Measurements from ENCODE around the gene TPGS1.

Gene TPGS1

DNA sequence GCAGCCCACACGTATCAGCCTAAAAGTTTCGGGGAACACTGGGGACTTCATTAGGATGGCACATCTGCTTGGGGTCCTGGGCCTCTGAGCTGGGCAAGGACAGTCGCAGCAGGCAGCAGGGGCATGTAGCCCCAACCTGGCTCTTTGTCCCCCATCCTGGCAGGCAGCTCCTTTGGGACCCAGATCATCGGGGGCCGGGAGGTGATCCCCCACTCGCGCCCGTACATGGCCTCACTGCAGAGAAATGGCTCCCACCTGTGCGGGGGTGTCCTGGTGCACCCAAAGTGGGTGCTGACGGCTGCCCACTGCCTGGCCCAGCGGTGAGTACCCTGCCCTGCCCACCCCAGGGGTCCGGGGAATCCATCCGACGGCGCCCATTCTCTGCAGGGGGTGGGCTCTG is 39.8 kb downstream of the TPGS1 start:
- H3K9ac ChIP-seq (ENCODE audit: low read length) = no peak overlapping the region
- H3K4me3 ChIP-seq (ENCODE audit: low read length) = no peak overlapping the region

DNA sequence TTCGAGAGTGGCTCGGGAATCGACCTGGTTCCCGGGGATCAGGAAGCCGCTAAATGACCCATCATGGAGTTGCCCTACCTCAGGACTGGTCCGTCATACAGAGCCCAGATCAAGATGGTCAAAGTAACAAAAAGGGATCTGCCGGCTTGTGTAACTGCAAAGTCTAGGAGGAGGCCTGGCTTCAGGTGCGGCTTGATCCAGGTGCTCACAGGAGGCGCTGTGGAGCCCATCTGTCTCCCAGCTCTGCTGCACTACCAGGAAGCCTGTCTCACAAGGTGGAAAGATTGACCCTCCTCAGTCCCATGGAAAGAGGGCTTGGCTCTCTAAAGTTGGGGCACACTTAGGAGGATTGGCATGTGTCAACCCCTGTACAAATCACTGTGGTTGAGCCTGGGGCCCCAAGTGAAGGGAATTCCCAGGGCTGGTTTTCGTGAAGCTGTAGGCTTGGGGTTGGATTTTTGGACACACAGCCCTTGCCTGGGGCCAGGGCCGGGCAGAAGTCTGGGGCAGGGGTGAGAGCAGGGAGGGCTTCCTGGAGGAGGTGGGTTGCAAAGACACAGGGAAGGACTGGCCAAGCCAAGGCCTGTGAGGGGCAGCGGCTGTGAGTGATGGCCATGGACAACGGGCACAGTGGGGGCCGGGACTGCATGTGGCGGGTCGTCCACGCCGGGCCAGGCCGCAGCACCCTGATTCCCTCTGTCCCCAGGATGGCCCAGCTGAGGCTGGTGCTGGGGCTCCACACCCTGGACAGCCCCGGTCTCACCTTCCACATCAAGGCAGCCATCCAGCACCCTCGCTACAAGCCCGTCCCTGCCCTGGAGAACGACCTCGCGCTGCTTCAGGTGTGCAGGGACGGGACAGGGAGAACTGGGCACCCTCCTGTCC is 40.8 kb downstream of the TPGS1 start:
- no peaks in the 10 kb centered on the region for H3K36me3 ChIP-seq (ENCODE audit: control insufficient read depth, insufficient read depth, low read length)
- no peak overlapping the region for H3K4me3 ChIP-seq (ENCODE audit: low read length)
- no peaks in the 10 kb centered on the region for H3K9me3 ChIP-seq (ENCODE audit: control insufficient read depth, low read length)
- no peak overlapping the region for H3K9ac ChIP-seq (ENCODE audit: low read length)
- peaks cover 12% of the 10 kb centered on the region for H3K27me3 ChIP-seq (ENCODE audit: control insufficient read depth, insufficient read depth, low read length)
- no peaks in the 10 kb centered on the region for H3K4me1 ChIP-seq (ENCODE audit: control insufficient read depth, insufficient read depth, low read length)

More for the DNA sequence above, 39.8 kb downstream of the TPGS1 start:
- H3K9me3 ChIP-seq (ENCODE audit: control insufficient read depth, low read length) = no peaks in the 10 kb centered on the region
- H3K4me1 ChIP-seq (ENCODE audit: control insufficient read depth, insufficient read depth, low read length) = no peaks in the 10 kb centered on the region
- H3K27me3 ChIP-seq (ENCODE audit: control insufficient read depth, insufficient read depth, low read length) = peaks cover 6% of the 10 kb centered on the region
- no peaks in the 10 kb centered on the region for H3K36me3 ChIP-seq (ENCODE audit: control insufficient read depth, insufficient read depth, low read length)

DNA sequence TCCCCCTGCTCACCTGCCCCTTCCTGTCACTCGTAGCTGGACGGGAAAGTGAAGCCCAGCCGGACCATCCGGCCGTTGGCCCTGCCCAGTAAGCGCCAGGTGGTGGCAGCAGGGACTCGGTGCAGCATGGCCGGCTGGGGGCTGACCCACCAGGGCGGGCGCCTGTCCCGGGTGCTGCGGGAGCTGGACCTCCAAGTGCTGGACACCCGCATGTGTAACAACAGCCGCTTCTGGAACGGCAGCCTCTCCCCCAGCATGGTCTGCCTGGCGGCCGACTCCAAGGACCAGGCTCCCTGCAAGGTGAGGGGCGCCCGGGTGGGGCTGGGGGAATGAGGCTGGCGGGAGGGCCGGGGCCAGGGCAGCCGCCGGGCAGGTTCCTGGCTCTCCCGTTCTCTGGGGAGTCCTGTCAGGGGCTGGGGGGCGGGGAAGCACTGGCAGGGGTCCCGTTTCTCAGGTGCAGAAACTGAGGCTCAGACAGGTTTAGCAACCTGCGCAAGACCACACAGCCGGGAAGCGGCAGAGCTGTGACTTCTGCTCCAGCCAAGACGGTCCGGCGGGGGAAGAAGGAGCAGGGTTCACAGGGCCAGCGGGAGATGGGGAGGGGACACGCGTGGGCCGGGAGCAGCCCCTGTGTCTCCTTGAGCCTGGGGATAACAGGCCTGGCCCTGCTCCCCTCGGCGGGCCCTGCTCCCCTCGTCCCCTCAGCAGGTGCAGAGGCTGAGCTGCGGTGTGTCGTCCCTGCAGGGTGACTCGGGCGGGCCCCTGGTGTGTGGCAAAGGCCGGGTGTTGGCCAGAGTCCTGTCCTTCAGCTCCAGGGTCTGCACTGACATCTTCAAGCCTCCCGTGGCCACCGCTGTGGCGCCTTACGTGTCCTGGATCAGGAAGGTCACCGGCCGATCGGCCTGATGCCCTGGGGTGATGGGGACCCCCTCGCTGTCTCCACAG is 41.9 kb downstream of the TPGS1 start:
- H3K9me3 ChIP-seq (ENCODE audit: control insufficient read depth, low read length) = no peaks in the 10 kb centered on the region
- H3K9ac ChIP-seq (ENCODE audit: low read length) = no peak overlapping the region
- no peak overlapping the region for H3K4me3 ChIP-seq (ENCODE audit: low read length)
- peaks cover 12% of the 10 kb centered on the region for H3K27me3 ChIP-seq (ENCODE audit: control insufficient read depth, insufficient read depth, low read length)
- H3K36me3 ChIP-seq (ENCODE audit: control insufficient read depth, insufficient read depth, low read length) = no peaks in the 10 kb centered on the region
- no peaks in the 10 kb centered on the region for H3K4me1 ChIP-seq (ENCODE audit: control insufficient read depth, insufficient read depth, low read length)

GRCh38 chr19:554817-555216 is 47.5 kb downstream of the TPGS1 start:
- H3K9me3 ChIP-seq (ENCODE audit: control insufficient read depth, low read length) = no peaks in the 10 kb centered on the region
- peaks cover 7% of the 10 kb centered on the region for H3K27me3 ChIP-seq (ENCODE audit: control insufficient read depth, insufficient read depth, low read length)
- no peak overlapping the region for H3K4me3 ChIP-seq (ENCODE audit: low read length)
- no peak overlapping the region for H3K9ac ChIP-seq (ENCODE audit: low read length)
- no peaks in the 10 kb centered on the region for H3K36me3 ChIP-seq (ENCODE audit: control insufficient read depth, insufficient read depth, low read length)
- H3K4me1 ChIP-seq (ENCODE audit: control insufficient read depth, insufficient read depth, low read length) = peaks cover 13% of the 10 kb centered on the region

GRCh38 chr19:555474-555808 is 48.1 kb downstream of the TPGS1 start:
- H3K4me1 ChIP-seq (ENCODE audit: control insufficient read depth, insufficient read depth, low read length) = peaks cover 13% of the 10 kb centered on the region
- no peak overlapping the region for H3K4me3 ChIP-seq (ENCODE audit: low read length)
- H3K9me3 ChIP-seq (ENCODE audit: control insufficient read depth, low read length) = no peaks in the 10 kb centered on the region
- no peak overlapping the region for H3K9ac ChIP-seq (ENCODE audit: low read length)
- H3K27me3 ChIP-seq (ENCODE audit: control insufficient read depth, insufficient read depth, low read length) = peaks cover 7% of the 10 kb centered on the region
- no peaks in the 10 kb centered on the region for H3K36me3 ChIP-seq (ENCODE audit: control insufficient read depth, insufficient read depth, low read length)

DNA sequence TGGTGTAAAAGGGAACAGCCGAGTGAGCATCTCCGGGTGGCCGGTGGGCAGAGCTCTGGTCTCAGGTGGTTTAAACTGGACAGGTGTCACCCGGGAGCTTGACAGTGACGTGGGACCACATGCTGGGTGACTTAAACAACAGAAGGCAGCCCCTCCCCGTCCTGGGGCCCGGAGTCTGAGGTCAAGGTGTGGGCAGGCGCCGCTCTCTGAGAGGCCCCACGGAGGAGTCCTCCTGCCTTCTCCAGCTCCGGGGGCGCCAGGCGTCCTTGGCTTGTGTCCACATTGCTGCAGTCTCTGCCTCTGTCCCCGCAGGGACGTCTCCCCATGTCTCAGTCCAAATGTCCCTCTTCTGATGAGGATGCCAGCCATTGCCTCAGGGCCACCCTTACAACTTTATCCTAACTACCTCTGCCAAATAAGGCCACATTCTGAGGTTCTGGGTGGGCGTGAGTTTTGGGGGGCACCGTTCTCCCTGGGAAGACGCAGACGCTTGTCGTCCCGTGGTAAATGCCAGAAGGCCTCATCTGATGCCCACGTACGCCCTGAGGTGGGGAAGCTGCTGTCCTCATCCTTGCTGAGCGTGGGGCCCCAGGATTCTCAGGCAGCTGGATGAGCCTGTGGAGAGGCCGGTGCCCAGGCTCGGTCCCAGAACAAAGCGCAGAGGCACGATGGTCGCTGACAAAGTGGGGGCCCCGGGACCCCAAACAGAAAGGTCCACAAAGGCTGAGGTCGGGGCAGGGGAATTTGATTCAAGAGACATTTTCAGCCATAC is 49.5 kb downstream of the TPGS1 start:
- H3K9ac ChIP-seq (ENCODE audit: low read length) = no peak overlapping the region
- H3K9me3 ChIP-seq (ENCODE audit: control insufficient read depth, low read length) = no peaks in the 10 kb centered on the region
- H3K4me3 ChIP-seq (ENCODE audit: low read length) = no peak overlapping the region
- H3K27me3 ChIP-seq (ENCODE audit: control insufficient read depth, insufficient read depth, low read length) = peaks cover 7% of the 10 kb centered on the region
- H3K4me1 ChIP-seq (ENCODE audit: control insufficient read depth, insufficient read depth, low read length) = peaks cover 13% of the 10 kb centered on the region
- no peaks in the 10 kb centered on the region for H3K36me3 ChIP-seq (ENCODE audit: control insufficient read depth, insufficient read depth, low read length)

- peaks cover 13% of the 10 kb centered on the region for H3K4me1 ChIP-seq (ENCODE audit: control insufficient read depth, insufficient read depth, low read length)
- no peak overlapping the region for H3K4me3 ChIP-seq (ENCODE audit: low read length)
- no peaks in the 10 kb centered on the region for H3K36me3 ChIP-seq (ENCODE audit: control insufficient read depth, insufficient read depth, low read length)
- no peaks in the 10 kb centered on the region for H3K9me3 ChIP-seq (ENCODE audit: control insufficient read depth, low read length)
- no peak overlapping the region for H3K9ac ChIP-seq (ENCODE audit: low read length)
- no peaks in the 10 kb centered on the region for H3K27me3 ChIP-seq (ENCODE audit: control insufficient read depth, insufficient read depth, low read length)
Observed at GRCh38 chr19:558770-559439, 51.6 kb downstream of the TPGS1 start.

DNA sequence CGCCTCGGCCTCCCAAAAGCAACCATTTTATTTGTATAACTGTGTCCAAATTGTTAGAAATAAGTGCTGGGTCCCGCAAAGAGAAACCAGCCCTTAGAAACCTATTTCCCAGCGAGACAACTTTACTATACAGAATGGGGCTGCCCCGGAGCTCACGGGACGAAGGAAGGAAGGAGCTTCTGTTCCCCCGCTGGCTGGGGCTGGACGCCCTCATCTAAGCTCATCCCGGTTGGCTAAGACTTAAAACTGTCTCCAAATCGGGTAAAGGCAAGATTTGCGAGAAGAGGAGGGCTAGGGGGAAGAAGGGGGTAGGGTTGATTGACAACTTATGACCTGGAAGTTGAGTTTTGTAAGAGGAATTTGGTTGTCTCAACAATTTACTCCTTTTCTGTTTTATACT is 52.8 kb downstream of the TPGS1 start:
- Histone ChIP-seq H3K9ac (ENCODE audit: low read length) (no peak overlapping the region), H3K9me3 (ENCODE audit: control insufficient read depth, low read length) (no peaks in the 10 kb centered on the region), H3K36me3 (ENCODE audit: control insufficient read depth, insufficient read depth, low read length) (no peaks in the 10 kb centered on the region), H3K4me3 (ENCODE audit: low read length) (no peak overlapping the region), H3K27me3 (ENCODE audit: control insufficient read depth, insufficient read depth, low read length) (no peaks in the 10 kb centered on the region), H3K4me1 (ENCODE audit: control insufficient read depth, insufficient read depth, low read length) (peaks cover 13% of the 10 kb centered on the region)

DNA sequence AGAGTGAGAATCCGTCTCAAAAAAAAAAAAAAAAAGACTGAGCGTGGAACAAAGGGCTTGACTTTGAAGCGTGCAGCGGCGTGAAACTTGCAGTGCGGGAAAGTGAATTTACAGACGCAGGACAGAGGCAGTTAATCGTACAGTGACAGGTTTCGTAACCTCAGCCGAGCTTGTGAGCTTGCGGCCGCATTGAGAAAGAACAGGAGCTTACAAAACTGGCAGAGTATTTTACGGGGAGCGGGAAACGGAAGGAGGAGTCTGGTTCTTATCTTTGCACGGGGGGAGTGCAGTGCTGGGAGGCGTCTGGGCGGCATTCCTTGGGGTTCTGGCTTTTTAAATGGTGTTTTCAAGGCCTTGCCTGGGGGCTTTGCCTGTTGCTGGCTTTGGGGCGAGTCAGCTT is 59.1 kb downstream of the TPGS1 start:
- Histone ChIP-seq H3K9me3 (ENCODE audit: control insufficient read depth, low read length) (no peaks in the 10 kb centered on the region), H3K9ac (ENCODE audit: low read length) (no peak overlapping the region), H3K27me3 (ENCODE audit: control insufficient read depth, insufficient read depth, low read length) (no peaks in the 10 kb centered on the region), H3K4me1 (ENCODE audit: control insufficient read depth, insufficient read depth, low read length) (peaks cover 5% of the 10 kb centered on the region), H3K36me3 (ENCODE audit: control insufficient read depth, insufficient read depth, low read length) (no peaks in the 10 kb centered on the region), H3K4me3 (ENCODE audit: low read length) (no peak overlapping the region)

DNA sequence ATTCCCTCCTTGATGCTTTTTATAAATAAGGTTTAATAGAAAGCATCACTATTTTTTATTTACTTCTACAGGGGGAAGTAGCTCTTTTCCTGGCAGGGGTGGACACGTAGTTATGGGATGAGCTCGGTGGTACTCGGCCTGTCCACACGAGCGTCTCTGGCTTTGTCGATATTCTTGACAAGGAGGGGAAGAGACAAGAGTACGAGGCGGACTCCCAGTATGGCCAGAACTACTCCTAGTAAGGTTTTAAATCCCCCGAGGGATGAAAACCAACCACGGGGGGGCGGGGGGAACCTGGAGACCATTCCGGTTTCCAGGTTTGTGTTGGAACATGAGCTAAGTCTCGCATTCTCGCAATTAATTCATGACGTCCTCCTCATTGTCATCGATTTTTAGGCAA is 59.5 kb downstream of the TPGS1 start:
- no peaks in the 10 kb centered on the region for H3K9me3 ChIP-seq (ENCODE audit: control insufficient read depth, low read length)
- H3K9ac ChIP-seq (ENCODE audit: low read length) = no peak overlapping the region
- H3K4me1 ChIP-seq (ENCODE audit: control insufficient read depth, insufficient read depth, low read length) = peaks cover 8% of the 10 kb centered on the region
- no peaks in the 10 kb centered on the region for H3K36me3 ChIP-seq (ENCODE audit: control insufficient read depth, insufficient read depth, low read length)
- H3K4me3 ChIP-seq (ENCODE audit: low read length) = no peak overlapping the region
- H3K27me3 ChIP-seq (ENCODE audit: control insufficient read depth, insufficient read depth, low read length) = no peaks in the 10 kb centered on the region

DNA sequence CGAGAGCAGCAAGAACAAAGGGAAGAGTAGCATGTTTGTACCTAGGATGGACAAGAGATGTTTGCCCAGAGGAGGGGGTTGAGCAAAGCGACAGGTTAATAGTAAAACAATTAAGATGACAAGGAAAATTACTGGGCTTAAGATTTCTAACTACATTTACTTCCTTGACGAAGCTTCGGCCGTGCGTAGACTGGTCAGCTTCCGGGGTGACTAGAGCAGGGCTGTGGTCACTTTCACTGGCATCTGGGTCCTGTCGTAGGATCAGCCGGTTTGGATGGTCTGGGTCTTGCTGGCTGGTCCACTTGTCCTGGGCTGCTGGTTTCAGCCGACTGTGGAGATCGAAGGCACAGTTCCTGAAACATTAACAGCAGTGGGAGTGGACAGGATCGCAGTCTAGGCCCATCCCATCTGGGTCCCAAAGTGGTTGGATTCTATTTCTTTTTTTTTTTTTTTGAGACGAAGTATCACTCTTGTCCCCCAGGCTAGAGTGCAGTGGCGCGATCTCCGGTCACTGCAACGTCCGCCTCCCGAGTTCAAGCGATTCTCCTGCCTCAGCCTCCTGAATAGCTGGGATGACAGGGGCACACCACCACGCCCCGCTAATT is 60.1 kb downstream of the TPGS1 start:
- Histone ChIP-seq H3K36me3 (ENCODE audit: control insufficient read depth, insufficient read depth, low read length) (no peaks in the 10 kb centered on the region), H3K9ac (ENCODE audit: low read length) (no peak overlapping the region), H3K9me3 (ENCODE audit: control insufficient read depth, low read length) (no peaks in the 10 kb centered on the region), H3K4me1 (ENCODE audit: control insufficient read depth, insufficient read depth, low read length) (peaks cover 8% of the 10 kb centered on the region), H3K4me3 (ENCODE audit: low read length) (no peak overlapping the region), H3K27me3 (ENCODE audit: control insufficient read depth, insufficient read depth, low read length) (no peaks in the 10 kb centered on the region)

All from mucosa of stomach (tissue), 1 donor.